HTR-8/SVneo (cell line): ENCODE measurements around the gene KHDRBS2.

ENCODE experiments used
- DNase-seq: peaks from one replicate; pipeline ENCODE4 v3.0.0; 2011; ENCODE audit warnings: low spot score, mixed read lengths; ENCODE audit not compliant: insufficient read length
- FAIRE-seq: peaks from 2 replicates; lab custom pipeline; 2011; peaks lifted over from hg19 to GRCh38; lab: Jason Lieb, UNC

The KHDRBS2 gene

GRCh38 chr6:62043084-62043483 is 242.9 kb downstream of the KHDRBS2 start:
- DNase-seq: no peak
- FAIRE-seq: no peak

DNA sequence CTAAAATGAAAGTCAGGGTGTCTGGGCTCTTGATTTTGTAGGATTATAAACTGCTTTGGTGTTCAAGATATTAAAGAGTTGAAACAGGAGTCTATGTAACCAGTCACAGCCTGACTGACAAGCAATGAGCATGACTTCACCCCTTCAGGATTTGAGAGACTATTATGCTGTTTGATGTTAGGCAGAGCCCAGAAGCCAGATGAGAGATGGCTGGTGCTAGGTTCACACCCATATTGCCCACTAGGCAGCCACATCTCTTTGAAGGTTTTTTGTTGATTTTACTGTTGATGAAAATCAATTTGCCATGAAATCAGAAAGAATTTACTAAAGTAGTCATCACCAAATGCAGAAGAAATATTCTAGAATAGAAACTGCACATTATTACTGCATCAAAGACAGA is 243.6 kb downstream of the KHDRBS2 start:
- FAIRE-seq (no peak), DNase-seq (no peak)

DNA sequence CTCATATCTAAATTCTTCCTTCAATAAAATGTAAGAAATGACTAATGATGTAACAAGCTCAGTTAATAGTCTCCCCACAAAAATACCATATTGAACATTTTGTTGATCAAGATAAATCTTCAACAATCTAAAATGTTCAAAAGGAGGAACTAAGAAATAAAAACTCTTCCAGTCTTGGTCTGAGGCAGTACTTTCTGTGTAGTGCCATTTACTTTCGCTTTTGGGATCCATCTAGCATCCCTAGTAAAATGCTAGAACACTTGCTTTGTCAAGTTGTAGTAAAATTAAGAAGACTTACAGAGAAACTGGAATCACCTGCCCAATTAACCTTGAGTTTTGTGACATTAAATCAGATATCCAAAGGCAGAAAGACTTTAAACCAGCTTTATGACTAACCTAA is 246.4 kb downstream of the KHDRBS2 start:
- FAIRE-seq (no peak), DNase-seq (no peak)

GRCh38 chr6:62037445-62037844 is 248.6 kb downstream of the KHDRBS2 start:
- no peak for FAIRE-seq
- DNase-seq: no peak

- DNase-seq (no peak), FAIRE-seq (no peak)
These were observed 250.1 kb downstream of the KHDRBS2 start for GRCh38 chr6:62035952-62036351.

DNA sequence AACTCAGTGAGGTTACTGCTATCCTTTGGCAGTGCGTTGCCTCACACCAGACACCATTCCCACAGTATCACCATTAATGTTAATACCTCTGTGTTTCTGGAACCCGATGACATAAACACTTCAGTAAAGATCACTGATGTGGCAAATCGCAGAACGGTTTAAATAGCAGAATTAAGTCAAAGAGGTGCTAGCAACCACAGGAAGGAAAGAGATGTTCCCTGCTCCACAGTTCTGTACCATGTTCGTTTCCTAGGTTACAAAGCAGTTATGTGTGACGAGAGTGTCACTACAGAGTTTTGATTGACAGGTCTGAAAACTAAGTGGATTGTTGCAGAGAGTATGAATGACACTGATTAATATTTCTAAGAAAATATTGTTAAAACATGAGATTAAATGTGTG is 272.3 kb downstream of the KHDRBS2 start:
- no peak for FAIRE-seq
- no peak for DNase-seq

DNA sequence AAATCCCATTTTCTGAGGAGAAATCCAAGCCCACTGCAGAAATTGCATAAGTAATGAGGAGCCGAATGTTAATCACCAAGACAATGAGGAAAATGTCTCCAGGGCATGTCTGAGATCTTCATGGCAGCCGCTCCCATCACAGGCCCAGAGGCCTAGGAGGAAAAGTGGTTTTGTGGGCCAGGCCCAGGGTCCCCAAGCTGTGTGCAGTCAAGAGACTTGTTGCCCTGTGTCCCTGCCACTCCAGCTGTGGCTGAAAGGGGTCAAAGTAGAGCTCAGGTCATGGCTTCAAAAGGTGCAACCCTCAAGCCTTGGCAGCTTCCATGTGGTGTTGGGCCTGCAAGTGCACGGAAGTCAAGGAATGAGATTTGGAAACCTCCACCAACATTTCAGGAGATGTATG is 276.6 kb downstream of the KHDRBS2 start:
- DNase-seq (no peak), FAIRE-seq (no peak)

- no peak for FAIRE-seq
These were observed 296.4 kb downstream of the KHDRBS2 start for GRCh38 chr6:61989616-61990015.

GRCh38 chr6:61980622-61981021 is 305.4 kb downstream of the KHDRBS2 start:
- DNase-seq (no peak), FAIRE-seq (no peak)

More at GRCh38 chr6:61989616-61990015, 296.4 kb downstream of the KHDRBS2 start:
- no peak for DNase-seq

- FAIRE-seq: no peak
- no peak for DNase-seq
These were observed 308.1 kb downstream of the KHDRBS2 start for GRCh38 chr6:61977947-61978346.

GRCh38 chr6:61977099-61977498 is 308.9 kb downstream of the KHDRBS2 start:
- no peak for FAIRE-seq
- no peak for DNase-seq

- FAIRE-seq (no peak), DNase-seq (no peak)
These were observed 326.8 kb downstream of the KHDRBS2 start for GRCh38 chr6:61959196-61959595.

DNA sequence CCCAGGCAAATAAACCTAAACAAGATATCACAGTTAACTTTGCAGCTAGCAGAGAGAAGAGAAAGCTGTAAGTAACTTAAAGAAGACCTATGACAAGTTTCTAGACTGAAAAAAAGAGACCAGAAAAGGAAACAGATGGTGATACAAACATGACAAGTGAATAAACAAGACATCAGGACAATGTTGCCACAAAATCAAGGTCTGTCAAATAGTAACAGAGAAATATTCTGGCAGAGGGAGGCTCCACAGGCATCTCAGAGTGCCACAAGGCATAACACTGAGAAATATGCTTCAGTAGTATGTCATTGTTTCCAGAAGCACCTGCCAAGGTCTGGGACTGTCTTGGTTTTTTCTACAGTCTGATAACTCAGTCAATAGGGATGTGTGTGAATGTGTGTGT is 332.2 kb downstream of the KHDRBS2 start:
- no peak for FAIRE-seq
- no peak for DNase-seq

GRCh38 chr6:61951586-61951985 is 334.4 kb downstream of the KHDRBS2 start:
- DNase-seq (no peak), FAIRE-seq (no peak)

GRCh38 chr6:61950811-61951210 is 335.2 kb downstream of the KHDRBS2 start:
- DNase-seq (no peak), FAIRE-seq (no peak)

- DNase-seq (no peak), FAIRE-seq (no peak)
These were observed 336.1 kb downstream of the KHDRBS2 start for GRCh38 chr6:61949971-61950370.

GRCh38 chr6:61949161-61949560 is 336.9 kb downstream of the KHDRBS2 start:
- no peak for DNase-seq
- FAIRE-seq: no peak

DNA sequence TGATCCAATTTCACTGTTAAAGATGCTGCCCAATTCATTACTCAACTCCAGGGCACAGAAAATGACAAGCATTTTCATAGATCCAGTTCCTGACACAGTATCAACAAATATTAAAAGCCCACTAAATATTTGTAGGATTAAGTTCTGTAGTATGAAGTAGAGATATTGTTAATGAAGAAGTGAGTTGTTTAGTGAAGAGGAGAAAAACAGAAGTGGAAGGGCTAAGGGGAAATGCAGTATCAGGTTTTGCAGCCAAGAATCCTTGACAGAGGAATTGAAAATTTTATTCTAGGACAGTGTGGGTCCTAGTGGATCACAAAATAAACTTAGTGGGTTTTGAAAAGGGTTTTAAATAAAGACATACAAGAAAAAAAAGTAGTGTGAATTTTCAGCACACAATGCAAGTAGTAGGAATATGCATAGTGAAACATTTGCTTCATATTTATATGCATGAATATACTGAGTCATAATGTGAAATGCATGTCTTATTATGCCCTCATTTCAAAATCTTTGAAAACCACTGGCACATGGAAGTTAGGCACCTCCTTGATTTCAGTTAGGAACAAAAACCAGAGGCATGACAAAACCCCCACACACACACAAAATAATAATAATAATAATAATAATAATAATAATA is 338.6 kb downstream of the KHDRBS2 start:
- no peak for FAIRE-seq
- DNase-seq: no peak

- FAIRE-seq (no peak), DNase-seq (no peak)
These were observed 345.1 kb downstream of the KHDRBS2 start for GRCh38 chr6:61940919-61941318.

DNA sequence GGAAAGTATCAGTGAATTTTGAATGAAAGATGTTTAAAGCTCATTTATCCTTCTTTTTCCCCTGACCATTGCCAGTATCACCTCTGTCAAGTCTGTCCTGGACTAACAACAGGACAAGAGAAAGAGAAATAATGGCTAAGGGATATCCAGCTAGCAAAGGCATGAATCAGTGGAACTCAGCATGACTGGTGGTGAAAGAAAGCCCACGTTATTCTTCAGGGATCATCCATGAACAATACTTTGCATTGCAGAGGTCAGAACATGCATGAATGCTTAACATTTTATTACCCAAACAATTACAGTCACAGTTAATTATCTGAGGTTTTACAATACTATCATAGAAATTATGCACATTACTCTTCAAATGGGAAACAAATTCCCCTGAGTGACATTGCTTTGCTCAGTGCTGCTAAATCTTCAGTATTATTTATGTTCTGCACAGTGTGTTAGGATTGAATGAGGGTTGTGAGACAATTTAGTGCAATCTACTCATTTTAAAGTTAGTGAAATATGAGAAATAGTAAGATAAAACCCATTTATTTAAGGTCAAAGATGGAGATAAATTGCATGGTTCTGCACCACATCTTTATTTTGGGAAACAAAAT is 350.7 kb downstream of the KHDRBS2 start:
- FAIRE-seq (no peak), DNase-seq (no peak)

DNA sequence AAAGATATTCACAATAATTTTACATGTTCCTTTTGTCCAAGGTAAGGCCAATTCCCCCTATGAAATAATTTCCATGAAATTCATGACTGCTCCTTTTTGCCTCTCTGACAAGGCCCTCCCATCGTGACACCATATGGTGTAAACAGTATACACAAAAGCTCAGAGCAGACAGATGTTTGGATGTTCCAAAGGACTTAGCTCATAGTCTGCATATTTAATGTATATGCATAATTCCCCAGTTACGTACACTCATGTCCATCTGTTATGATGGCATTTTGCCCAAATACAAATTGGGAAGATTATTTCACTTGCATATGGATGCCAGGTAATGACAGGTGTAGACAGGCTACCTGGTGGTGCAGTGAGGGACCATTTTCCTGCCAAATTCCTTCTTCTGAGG is 376.5 kb downstream of the KHDRBS2 start:
- FAIRE-seq (no peak), DNase-seq (no peak)

- FAIRE-seq: no peak
These were observed 384.3 kb downstream of the KHDRBS2 start for GRCh38 chr6:61901748-61902147.

More at GRCh38 chr6:61901748-61902147, 384.3 kb downstream of the KHDRBS2 start:
- DNase-seq: no peak
